HG03342 (cell line): Measurements from ENCODE around the gene KRTAP10-1.

Experiments
- ATAC-seq: cut with Tn5 transposase; IDR thresholded peaks from one replicate; pipeline ENCODE4 v1.9.1; 2021; ENCODE audit warnings: mild to moderate bottlenecking, moderate library complexity; ENCODE audit not compliant: unreplicated experiment

Gene KRTAP10-1

GRCh38 chr21:44549525-44550211 is 9.7 kb upstream of the KRTAP10-1 start:
- no peak for ATAC-seq

GRCh38 chr21:44548922-44549321 is 8.9 kb upstream of the KRTAP10-1 start:
- ATAC-seq: no peak

- no peak for ATAC-seq
Measured at GRCh38 chr21:44548381-44548780, 8.4 kb upstream of the KRTAP10-1 start.

GRCh38 chr21:44547656-44548331 is 7.8 kb upstream of the KRTAP10-1 start:
- ATAC-seq: no peak

GRCh38 chr21:44544566-44544965 is 4.6 kb upstream of the KRTAP10-1 start:
- ATAC-seq: no peak

- no peak for ATAC-seq
Measured at GRCh38 chr21:44542716-44543115, 2.7 kb upstream of the KRTAP10-1 start.

GRCh38 chr21:44540741-44541288 is 820 bp upstream of the KRTAP10-1 start:
- no peak for ATAC-seq

- ATAC-seq: no peak
Measured at GRCh38 chr21:44539046-44539445, 949 bp downstream of the KRTAP10-1 start.

- no peak for ATAC-seq
Measured at GRCh38 chr21:44537930-44538911, 1.8 kb downstream of the KRTAP10-1 start.

- no peak for ATAC-seq
Measured at GRCh38 chr21:44535963-44536362, 4.0 kb downstream of the KRTAP10-1 start.

GRCh38 chr21:44534688-44535087 is 5.3 kb downstream of the KRTAP10-1 start:
- no peak for ATAC-seq

GRCh38 chr21:44533891-44534627 is 5.9 kb downstream of the KRTAP10-1 start:
- ATAC-seq: no peak

GRCh38 chr21:44533121-44533890 is 6.7 kb downstream of the KRTAP10-1 start:
- no peak for ATAC-seq

- no peak for ATAC-seq
Measured at GRCh38 chr21:44532712-44533111, 7.3 kb downstream of the KRTAP10-1 start.

GRCh38 chr21:44531606-44532564 is 8.1 kb downstream of the KRTAP10-1 start:
- ATAC-seq: no peak

GRCh38 chr21:44530903-44531605 is 8.9 kb downstream of the KRTAP10-1 start:
- ATAC-seq: no peak

GRCh38 chr21:44530221-44530902 is 9.6 kb downstream of the KRTAP10-1 start:
- no peak for ATAC-seq
